GM21526 (cell line): ENCODE measurements around the gene TRIM27.
A peak's percentile ranks its signal among the peaks of the same experiment; 100 is the strongest.
"Not testable (repeated sequence)": the region's sequence is repeated elsewhere in the genome, so short reads cannot be mapped to it uniquely, and the experiment has no call there.

Experiments
- ATAC-seq: cut with Tn5 transposase; IDR thresholded peaks from one replicate; pipeline ENCODE4 v1.9.1; 2021; ENCODE audit warnings: moderate library complexity; ENCODE audit not compliant: unreplicated experiment, low FRiP score

Gene TRIM27

DNA sequence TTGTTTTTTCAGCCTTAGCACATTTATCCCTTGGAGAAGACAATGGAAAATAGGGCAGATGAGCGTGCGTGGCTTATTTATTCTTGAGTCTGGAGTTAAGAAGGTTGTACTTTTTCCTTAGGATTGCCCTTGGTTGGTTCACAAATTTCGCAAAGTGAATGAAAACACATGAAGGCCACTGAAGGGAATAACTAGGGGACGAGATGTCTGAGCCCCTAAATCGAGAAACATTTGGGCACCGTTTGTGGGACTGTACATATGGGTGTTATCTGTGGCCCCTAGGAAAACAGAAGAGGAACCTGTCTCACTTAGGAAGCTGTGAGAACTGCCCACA, 19.4 kb upstream of the TRIM27 start:
- ATAC-seq = no peak

GRCh38 chr6:28941684-28942448, 18.1 kb upstream of the TRIM27 start:
- ATAC-seq = no peak

- peak; percentile 45 for ATAC-seq
Measured at GRCh38 chr6:28940858-28941683, 17.3 kb upstream of the TRIM27 start.

- ATAC-seq = peak; percentile 23
Measured at GRCh38 chr6:28940294-28940857, 16.6 kb upstream of the TRIM27 start.

DNA sequence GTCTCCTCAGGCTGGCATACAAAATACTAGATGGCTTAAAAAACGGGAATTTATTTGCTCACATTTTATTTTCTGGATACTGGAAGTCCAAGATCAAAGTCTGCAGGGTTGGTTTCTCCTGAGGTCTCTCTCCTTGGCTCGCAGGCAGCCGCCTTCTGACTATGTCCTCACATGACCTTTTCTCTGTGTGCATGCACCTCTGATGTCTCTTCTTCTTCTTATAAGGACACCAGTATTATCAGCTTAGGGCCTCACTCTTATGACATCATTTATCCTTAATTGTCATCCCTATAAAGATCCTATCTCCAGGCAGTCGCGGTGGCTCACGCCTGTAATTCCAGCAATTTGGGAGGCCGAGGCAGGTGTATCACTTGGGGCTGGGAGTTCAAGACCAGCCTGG, 9.3 kb upstream of the TRIM27 start:
- no peak for ATAC-seq

DNA sequence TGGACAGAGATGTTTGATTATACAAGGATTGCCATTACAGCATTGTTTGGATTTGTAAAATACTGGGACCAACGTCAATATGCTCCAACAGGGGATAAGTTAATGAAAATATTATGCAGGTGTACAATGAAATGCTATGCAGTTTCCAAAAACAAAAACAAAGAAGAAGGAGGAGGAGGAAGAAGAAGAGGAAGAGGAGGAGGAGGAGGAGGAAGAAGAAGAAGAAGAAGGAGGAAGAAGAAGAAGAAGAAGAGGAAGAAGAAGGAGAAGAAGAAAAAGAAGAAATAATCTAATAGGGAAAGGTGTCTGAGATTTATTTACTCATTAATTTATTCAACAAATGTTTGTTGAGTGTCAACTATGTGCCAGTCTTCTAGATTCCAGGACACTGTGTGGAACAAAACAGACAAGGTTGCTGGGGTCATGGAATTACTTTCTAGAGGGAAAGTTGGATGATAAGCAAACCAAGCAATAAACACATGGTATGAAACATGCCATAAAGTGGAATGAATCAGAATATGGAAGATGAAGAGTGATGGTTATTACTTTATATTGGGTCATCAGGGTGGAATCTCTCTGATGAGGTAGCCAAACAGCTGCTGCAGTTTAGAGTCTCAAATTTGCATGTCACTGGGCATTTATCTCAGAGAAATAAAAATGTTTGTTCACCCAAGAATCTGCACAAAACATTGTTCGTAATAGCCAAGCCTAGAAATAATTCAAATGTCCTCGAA, 6.3 kb upstream of the TRIM27 start:
- no peak for ATAC-seq

DNA sequence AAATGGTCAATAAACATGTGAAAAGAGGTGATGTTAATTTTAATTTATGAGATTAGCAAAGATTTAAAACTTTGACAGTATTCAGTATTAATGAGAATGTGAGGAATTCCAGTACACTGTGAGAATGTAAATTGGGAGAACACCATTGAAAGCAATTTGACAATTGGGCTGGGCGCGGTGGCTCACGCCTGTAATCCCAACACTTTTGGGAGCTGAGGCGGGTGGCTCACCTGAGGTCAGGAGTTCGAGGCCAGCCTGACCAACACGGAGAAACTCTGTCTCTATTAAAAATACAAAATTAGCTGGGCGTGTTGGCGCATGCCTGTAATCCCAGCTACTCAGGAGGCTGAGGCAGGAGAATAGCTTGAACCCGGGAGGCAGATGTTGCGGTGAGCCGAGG, 5.6 kb upstream of the TRIM27 start:
- ATAC-seq = not testable (repeated sequence)

DNA sequence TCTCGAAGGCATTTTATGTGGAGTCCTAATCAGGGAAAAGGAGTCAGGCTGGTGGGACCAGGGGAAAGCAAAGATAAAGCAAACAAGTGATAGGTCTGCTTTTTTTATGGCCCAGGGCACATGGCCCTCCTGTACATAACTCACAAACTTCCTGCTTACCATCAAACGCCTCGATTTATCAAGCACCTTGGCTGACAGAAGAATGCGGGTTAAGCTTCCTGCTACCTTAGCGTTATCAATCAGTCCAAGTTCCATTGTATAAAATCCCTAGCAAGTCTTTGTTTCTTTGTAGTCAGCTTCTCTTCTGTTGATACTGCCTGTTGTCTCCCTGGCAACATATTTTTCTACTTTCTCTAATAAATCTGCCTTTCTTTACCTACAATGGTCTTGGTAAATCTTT, 4.1 kb upstream of the TRIM27 start:
- no peak for ATAC-seq

DNA sequence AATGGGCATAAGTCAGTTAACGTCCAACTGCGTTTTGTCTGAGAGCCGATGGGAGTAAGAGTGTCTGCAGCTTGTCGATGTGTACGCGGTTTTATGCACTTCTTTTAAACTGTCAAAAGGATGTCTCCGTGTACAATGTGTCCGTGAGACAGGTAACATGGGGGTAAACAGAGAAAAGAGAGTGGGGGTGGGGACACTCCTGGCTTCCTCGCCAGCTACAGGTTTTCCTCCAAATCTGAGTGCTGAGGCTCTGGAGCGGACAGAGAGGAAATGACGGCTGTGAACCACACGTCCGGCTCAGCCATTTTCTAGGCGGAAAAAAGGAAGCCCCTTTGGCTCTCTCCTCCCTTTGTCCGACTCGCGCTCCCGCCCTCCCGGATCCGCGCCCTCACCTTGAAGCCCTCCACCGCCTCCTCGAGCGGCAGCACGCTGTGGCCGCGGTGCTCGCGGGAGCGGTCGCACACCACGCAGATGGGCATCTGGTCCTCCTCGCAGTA, 916 bp downstream of the TRIM27 start:
- peak; percentile 24 for ATAC-seq

- no peak for ATAC-seq
Measured at GRCh38 chr6:28922004-28922820, 1.6 kb downstream of the TRIM27 start.

- ATAC-seq = no peak
Measured at GRCh38 chr6:28920281-28920680, 3.5 kb downstream of the TRIM27 start.

- ATAC-seq = no peak
Measured at GRCh38 chr6:28914941-28915340, 8.8 kb downstream of the TRIM27 start.

- no peak for ATAC-seq
Measured at GRCh38 chr6:28910901-28911690, 12.7 kb downstream of the TRIM27 start.

GRCh38 chr6:28907394-28907793, 16.4 kb downstream of the TRIM27 start:
- ATAC-seq = no peak

- ATAC-seq = no peak
Measured at GRCh38 chr6:28906669-28907068, 17.1 kb downstream of the TRIM27 start.

GRCh38 chr6:28903686-28904085, 20.1 kb downstream of the TRIM27 start:
- ATAC-seq = no peak

DNA sequence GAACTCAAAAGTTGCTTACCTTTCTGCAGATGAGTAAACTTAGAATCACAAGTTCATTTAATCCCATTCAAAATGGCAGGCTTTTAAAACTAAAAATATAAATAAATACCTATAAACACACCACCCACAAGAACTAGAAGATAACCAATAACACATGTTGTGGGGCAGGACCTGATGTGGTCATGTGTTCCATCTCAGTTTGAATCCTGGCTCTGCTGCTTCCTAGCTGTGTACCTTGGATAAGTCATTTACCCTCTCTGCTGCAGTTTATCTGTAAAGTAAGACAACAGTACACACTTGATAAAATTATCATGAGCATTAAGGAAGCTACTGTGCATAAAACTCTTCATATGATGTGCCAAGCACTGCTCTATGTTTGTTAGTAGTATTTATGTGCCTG, 22.0 kb downstream of the TRIM27 start:
- no peak for ATAC-seq

DNA sequence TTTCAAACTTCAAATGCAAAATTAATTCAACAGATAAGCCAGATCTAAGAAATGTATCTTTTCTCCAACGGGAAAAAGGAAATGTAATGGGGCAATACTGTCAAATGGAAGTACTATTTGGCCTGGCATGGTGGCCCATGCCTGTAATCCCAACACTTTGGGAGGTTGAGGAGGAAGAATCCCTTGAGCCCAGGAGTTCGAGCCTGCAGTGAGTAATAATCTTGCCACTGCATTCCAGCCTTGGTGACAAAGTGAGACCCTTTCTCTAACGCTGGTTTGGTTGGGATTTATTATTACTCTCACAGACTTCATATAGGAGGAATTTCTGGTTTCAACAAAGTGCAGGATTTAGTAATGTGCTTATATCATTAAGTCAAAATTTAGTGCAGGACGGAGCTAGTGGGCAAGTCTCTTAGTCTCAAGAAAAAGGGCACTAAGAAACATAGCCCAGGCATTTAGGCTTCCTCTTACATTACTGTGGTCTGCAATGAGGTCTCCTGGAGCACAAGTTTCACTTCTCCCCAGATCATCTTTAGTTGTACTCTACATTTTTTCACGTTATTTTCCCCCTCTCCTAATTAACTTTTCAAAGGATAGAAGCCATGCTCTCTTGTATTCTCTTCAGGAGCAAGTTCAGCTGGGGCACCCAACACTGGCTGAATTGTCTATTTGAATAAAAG, 23.1 kb downstream of the TRIM27 start:
- ATAC-seq = no peak

GRCh38 chr6:28898710-28898965, 25.1 kb downstream of the TRIM27 start:
- ATAC-seq = no peak
